ENCODE data around the gene APOOL.

- TF ChIP-seq CTCF (IDR thresholded peaks at IDR 0.05) (no peak), POLR2A (IDR thresholded peaks at IDR 0.05; ENCODE audit: low read depth) (no peak), EP300 (IDR thresholded peaks at IDR 0.05) (no peak), POLR2AphosphoS5 (IDR thresholded peaks at IDR 0.05) (no peak)
Observed at GRCh38 chrX:85107407-85107806, 103.7 kb downstream of the APOOL start.

Data from esophagus muscularis mucosa (tissue), 4 donors.